HEK293T (cell line): ENCODE results near the gene HK2.

Experiments
- ARNT ChIP-seq: fragments of 450-650 bp; IDR thresholded peaks from 2 replicates; pipeline ENCODE4 v1.6.1; 2017; ENCODE audit warnings: mild to moderate bottlenecking
- BHLHE40 ChIP-seq: fragments of 450-650 bp; IDR thresholded peaks from 2 replicates; pipeline ENCODE4 v1.6.1; 2016; ENCODE audit warnings: mild to moderate bottlenecking, moderate library complexity, borderline replicate concordance
- ELF4 ChIP-seq: fragments of 450-650 bp; IDR thresholded peaks from 2 replicates; pipeline ENCODE4 v1.6.1; 2017; ENCODE audit warnings: antibody characterized with exemption
- FOXA1 ChIP-seq: fragments of 450-650 bp; IDR thresholded peaks from 2 replicates; pipeline ENCODE4 v1.6.1; 2016; ENCODE audit warnings: mild to moderate bottlenecking
- FOXM1 ChIP-seq: fragments of 450-650 bp; IDR thresholded peaks from 2 replicates; pipeline ENCODE4 v1.6.1; 2017; ENCODE audit warnings: mild to moderate bottlenecking, borderline replicate concordance
- NFRKB ChIP-seq: fragments of 450-650 bp; IDR thresholded peaks from 2 replicates; pipeline ENCODE4 v1.6.1; 2016; ENCODE audit warnings: mild to moderate bottlenecking, moderate library complexity
- PKNOX1 ChIP-seq: fragments of 450-650 bp; IDR thresholded peaks from 2 replicates; pipeline ENCODE4 v1.6.1; 2016
- SP1 ChIP-seq: fragments of 450-650 bp; IDR thresholded peaks from 2 replicates; pipeline ENCODE4 v1.6.1; 2017
- SUZ12 ChIP-seq: fragments of 450-650 bp; IDR thresholded peaks from 2 replicates; pipeline ENCODE4 v1.6.1; 2016; ENCODE audit warnings: mild to moderate bottlenecking
- ZNF384 ChIP-seq: fragments of 450-650 bp; IDR thresholded peaks from 2 replicates; pipeline ENCODE4 v1.6.1; 2016

DNA sequence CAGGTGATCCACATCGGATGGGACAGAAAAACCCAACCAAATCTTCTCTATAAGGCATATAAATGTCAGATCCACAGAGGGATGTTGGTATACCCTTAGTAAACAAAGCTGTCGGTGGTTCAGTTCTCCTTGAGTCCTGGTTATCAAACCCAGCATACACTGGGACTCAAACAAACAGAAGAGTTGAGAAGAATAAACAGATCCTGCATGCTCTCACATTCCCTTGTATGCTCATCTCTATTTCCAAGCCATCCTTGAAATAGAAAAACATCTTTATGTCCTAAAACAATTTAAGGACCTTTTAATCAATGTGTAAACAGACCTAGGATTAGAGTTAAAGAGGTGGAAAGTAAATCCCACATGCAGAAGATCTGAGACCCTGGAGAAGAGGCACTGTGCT, 19.8 kb upstream of the HK2 start:
- TF ChIP-seq PKNOX1 (no peak), ELF4 (no peak), ARNT (no peak), SP1 (no peak), FOXM1 (no peak), ZNF384 (no peak), FOXA1 (no peak), BHLHE40 (no peak), NFRKB (no peak), SUZ12 (no peak)
